GM19193 (cell line): ENCODE data around the gene LGI4.

Experiments used
- POLR2A ChIP-seq: IDR thresholded peaks from 4 replicates; pipeline ENCODE4 v1.6.1; 2011; ENCODE audit not compliant: insufficient read depth, insufficient read length; ENCODE audit errors: extremely low read depth

Gene LGI4

GRCh38 chr19:35093941-35094647 lies 40.8 kb downstream of the LGI4 start:
- no peak for TF ChIP-seq POLR2A

DNA sequence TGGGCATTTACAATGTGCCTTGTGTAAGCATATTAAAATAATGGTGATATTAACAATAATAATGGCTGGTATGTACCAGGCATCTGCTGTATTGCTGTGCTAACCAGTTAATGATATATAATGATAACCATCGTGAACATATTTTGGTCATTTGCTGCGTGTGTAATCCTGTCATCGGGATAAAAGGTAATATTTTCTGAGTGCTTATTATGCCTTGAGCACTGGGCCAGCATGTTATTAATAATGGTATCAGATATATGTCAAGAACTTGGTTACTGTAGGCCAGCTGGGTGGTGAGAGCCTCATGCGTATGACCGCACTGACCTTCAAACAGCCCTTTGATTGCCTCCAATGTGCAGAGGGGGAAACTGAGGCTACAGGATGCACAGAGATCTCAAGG lies 41.4 kb downstream of the LGI4 start:
- TF ChIP-seq POLR2A = no peak

DNA sequence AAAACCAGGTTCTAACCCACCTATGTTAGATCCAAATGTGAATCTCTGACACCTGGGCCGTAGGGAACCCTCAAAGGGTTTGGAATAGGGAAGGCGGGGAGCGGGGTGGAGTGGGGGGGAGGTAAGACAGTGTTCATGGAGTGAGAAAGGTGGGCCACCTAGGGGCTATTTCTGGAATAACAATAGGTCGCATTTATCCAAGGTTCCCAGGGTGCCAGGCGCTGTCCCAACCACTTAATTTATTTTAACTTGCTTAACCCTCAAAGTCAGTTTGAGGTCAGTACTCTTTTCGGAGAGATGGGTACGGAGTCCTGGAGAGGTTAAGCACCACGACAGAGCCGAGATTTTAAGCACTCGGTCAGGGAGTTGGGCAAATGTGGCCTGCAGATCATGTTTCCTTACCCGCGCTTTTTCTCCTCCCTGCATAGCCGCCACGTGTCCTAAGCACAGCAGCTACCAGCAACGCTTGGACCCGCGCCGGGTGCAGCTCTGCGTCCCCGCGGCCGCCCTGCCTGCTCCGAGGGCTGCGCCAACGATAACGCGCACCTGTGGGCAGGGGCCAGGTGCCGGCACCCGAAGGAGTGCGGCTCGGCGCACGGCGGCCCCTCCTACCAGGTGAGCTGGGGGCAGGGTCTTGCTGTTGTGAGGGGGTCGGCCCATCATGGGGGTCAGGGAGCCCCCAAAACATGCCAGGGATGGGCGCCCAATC lies 44.2 kb downstream of the LGI4 start:
- TF ChIP-seq POLR2A = no peak

GRCh38 chr19:35090160-35090505 lies 44.7 kb downstream of the LGI4 start:
- TF ChIP-seq POLR2A = no peak

GRCh38 chr19:35089554-35089953 lies 45.3 kb downstream of the LGI4 start:
- TF ChIP-seq POLR2A = no peak

- TF ChIP-seq POLR2A = no peak
Measured at GRCh38 chr19:35088131-35088913, 46.5 kb downstream of the LGI4 start.

DNA sequence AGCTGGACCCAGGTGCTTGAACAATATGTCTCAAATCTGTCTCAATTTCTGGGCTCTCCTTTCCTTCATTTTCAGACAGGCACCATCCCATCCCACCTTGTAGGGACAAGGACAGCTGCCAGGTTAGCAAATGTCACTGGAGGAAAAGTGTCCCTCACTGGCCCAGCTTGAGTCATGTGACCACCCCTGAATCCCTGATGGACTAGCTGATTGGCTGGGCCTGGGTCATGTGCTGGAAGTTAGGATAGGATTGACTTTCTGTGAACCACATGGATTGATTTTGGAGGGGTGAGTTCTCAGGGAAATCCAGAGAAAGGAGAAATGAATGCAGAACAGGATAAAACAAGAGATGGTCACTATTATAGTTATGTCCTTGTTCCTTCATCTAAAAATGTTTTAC lies 47.5 kb downstream of the LGI4 start:
- no peak for TF ChIP-seq POLR2A

GRCh38 chr19:35086455-35086854 lies 48.4 kb downstream of the LGI4 start:
- TF ChIP-seq POLR2A = no peak

- no peak for TF ChIP-seq POLR2A
Measured at GRCh38 chr19:35085947-35086346, 48.9 kb downstream of the LGI4 start.

- TF ChIP-seq POLR2A = no peak
Measured at GRCh38 chr19:35084509-35084762, 50.4 kb downstream of the LGI4 start.

DNA sequence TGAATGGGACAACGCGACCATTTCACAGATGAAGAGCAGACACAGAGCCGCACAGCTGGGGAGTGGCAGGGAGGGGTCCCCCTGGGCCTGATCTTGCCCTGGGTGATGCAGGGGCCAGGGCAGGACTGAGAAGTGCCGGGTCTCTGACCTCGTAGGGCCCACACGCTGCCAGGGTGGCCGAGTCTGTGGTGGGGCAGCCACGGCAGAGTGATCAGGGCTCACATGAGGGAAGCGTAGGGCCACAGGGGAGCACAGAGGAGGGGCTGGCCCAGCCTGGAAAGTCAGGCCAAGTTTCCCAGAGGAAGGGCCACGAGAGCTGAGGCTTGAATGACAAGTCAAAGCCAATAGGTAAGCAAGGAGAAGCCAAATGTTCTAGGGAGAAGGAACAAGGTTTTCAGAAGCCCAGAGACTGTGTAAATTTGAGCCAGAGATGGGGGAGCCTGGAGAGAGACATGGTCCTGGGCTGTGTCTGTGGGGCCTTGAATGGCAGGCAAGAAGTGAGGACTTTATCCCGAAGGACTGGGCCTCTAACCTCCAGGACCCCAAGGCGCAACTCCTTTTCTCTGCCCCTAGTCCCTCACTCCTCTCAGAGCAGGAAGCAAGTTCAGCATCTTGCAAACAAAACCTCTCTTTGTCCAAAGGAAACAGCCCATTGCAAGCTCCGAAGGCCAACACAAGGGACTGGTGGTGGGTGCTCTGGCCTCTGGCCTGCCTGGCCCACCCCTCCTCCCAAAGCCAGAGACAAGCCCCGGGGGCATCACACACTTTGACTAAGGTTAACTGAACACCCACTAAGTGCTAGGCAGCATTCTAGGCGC lies 51.0 kb downstream of the LGI4 start:
- TF ChIP-seq POLR2A = no peak

- no peak for TF ChIP-seq POLR2A
Measured at GRCh38 chr19:35081201-35081600, 53.7 kb downstream of the LGI4 start.

GRCh38 chr19:35080613-35081170 lies 54.2 kb downstream of the LGI4 start:
- no peak for TF ChIP-seq POLR2A

DNA sequence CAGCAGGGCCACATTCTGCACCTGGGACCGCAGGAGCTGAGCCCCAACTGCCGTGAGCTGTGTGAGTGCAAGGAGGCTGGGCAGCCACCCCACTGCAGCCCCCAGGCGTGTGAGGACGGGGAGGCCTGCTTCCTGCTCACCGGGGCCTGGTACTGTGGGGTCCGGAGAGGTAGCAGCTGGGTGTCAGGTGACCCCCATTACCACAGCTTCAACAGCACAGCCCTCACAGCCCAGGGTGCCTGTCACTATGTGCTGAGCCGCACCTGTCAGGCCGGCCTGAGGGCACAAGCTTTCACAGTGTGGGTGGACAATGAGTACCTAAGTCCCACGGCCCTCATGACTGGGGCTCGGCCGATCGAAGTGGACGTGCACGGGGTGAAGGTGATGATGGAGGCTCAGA lies 55.0 kb downstream of the LGI4 start:
- TF ChIP-seq POLR2A = no peak
